ENCODE results near the gene USP12.

DNA sequence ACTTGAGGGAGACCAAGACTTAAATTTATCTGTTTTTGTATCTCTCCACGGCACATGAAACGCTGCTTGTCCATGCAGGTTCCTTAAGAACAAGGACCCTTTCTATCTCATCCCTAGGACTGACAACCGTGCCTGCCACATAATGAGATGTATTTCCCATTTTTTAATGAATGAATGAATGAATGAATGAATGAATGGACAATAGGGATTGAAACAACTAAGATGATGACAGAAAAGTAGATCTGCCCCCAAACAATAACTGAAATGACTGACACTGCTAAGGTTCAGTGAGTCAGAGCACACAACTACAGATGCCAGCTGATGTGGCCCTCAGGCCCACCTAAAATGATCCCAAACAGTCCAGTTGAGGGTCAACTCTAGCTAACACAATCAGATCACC lies 69.8 kb downstream of the USP12 start:
- TF ChIP-seq, protein P1, sequence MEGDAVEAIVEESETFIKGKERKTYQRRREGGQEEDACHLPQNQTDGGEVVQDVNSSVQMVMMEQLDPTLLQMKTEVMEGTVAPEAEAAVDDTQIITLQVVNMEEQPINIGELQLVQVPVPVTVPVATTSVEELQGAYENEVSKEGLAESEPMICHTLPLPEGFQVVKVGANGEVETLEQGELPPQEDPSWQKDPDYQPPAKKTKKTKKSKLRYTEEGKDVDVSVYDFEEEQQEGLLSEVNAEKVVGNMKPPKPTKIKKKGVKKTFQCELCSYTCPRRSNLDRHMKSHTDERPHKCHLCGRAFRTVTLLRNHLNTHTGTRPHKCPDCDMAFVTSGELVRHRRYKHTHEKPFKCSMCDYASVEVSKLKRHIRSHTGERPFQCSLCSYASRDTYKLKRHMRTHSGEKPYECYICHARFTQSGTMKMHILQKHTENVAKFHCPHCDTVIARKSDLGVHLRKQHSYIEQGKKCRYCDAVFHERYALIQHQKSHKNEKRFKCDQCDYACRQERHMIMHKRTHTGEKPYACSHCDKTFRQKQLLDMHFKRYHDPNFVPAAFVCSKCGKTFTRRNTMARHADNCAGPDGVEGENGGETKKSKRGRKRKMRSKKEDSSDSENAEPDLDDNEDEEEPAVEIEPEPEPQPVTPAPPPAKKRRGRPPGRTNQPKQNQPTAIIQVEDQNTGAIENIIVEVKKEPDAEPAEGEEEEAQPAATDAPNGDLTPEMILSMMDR (conservative IDR thresholded peaks at IDR 0.05; ENCODE audit: low read length) = no peak
- TF ChIP-seq EZH2phosphoT487 (IDR thresholded peaks at IDR 0.05; ENCODE audit: borderline replicate concordance, low read depth, low read length) = no peak
